Measurements from ENCODE around the gene MARCKSL1. TPM values are rescaled to one million over a fixed set of nuclear protein-coding genes. Genes with fewer than 3 reads are reported as not detected.

Gene MARCKSL1
- total RNA-seq, 1 donor: 16.6 TPM

- Histone ChIP-seq H3K4me3 (ENCODE audit: insufficient read depth, low read length) (peak within 1 kb of the TSS; percentile 98), H3K79me2 (ENCODE audit: insufficient read depth, low read length) (peaks cover 37% of the 10 kb centered on the region), H3K4me2 (ENCODE audit: insufficient read depth, low read length) (peak within 1 kb of the TSS; percentile 92), H3K9me3 (ENCODE audit: low read depth, low read length) (no peaks in the 10 kb centered on the region), H3K4me1 (ENCODE audit: insufficient read depth, low read length) (peaks cover 11% of the 10 kb centered on the region), H3K27me3 (ENCODE audit: insufficient read depth, low read length) (no peaks in the 10 kb centered on the region), H3K36me3 (ENCODE audit: insufficient read depth, low read length) (no peaks in the 10 kb centered on the region), H3K27ac (ENCODE audit: low read depth, low read length) (peak within 1 kb of the TSS; percentile 72), H4K20me1 (ENCODE audit: insufficient read depth, low read length) (peaks cover 9% of the 10 kb centered on the region), H2AFZ (ENCODE audit: low read length) (peak within 1 kb of the TSS; percentile 99)
- no peak for TF ChIP-seq CTCF (IDR thresholded peaks at IDR 0.05; ENCODE audit: extremely low read depth, low read depth, low read length)
- DNase-seq (ENCODE audit: insufficient read length, low spot score, missing footprints): peak; percentile 97
These were observed 44.1 kb downstream of the MARCKSL1 start, which contains the start of gene HDAC1 for GRCh38 chr1:32291708-32292538. Gene HDAC1, plus strand, starts transcription at chr1:32292083. Its CDS starts 87 bp downstream, at chr1:32292170.

GRCh38 chr1:32291145-32291707 lies 44.8 kb downstream of the MARCKSL1 start:
- Histone ChIP-seq H3K27me3 (ENCODE audit: insufficient read depth, low read length) (no peaks in the 10 kb centered on the region), H3K36me3 (ENCODE audit: insufficient read depth, low read length) (no peaks in the 10 kb centered on the region), H3K4me3 (ENCODE audit: insufficient read depth, low read length) (peak overlapping the region; percentile 98), H2AFZ (ENCODE audit: low read length) (peak overlapping the region; percentile 85), H3K27ac (ENCODE audit: low read depth, low read length) (peak overlapping the region; percentile 72), H4K20me1 (ENCODE audit: insufficient read depth, low read length) (peaks cover 3% of the 10 kb centered on the region), H3K9me3 (ENCODE audit: low read depth, low read length) (no peaks in the 10 kb centered on the region), H3K4me2 (ENCODE audit: insufficient read depth, low read length) (peak overlapping the region; percentile 92), H3K79me2 (ENCODE audit: insufficient read depth, low read length) (peaks cover 31% of the 10 kb centered on the region), H3K4me1 (ENCODE audit: insufficient read depth, low read length) (peaks cover 11% of the 10 kb centered on the region)
- peak; percentile 92 for DNase-seq (ENCODE audit: insufficient read length, low spot score, missing footprints)
- no peak for TF ChIP-seq CTCF (IDR thresholded peaks at IDR 0.05; ENCODE audit: extremely low read depth, low read depth, low read length)

- no peaks in the 10 kb centered on the region for H3K27me3 ChIP-seq (ENCODE audit: insufficient read depth, low read length)
- peaks cover 11% of the 10 kb centered on the region for H3K4me1 ChIP-seq (ENCODE audit: insufficient read depth, low read length)
- H3K9me3 ChIP-seq (ENCODE audit: low read depth, low read length): no peaks in the 10 kb centered on the region
- no peaks in the 10 kb centered on the region for H3K36me3 ChIP-seq (ENCODE audit: insufficient read depth, low read length)
- H3K4me3 ChIP-seq (ENCODE audit: insufficient read depth, low read length): no peak overlapping the region
- H3K27ac ChIP-seq (ENCODE audit: low read depth, low read length): no peak overlapping the region
- H2AFZ ChIP-seq (ENCODE audit: low read length): no peak overlapping the region
- no peaks in the 10 kb centered on the region for H4K20me1 ChIP-seq (ENCODE audit: insufficient read depth, low read length)
- no peak for DNase-seq (ENCODE audit: insufficient read length, low spot score, missing footprints)
- H3K4me2 ChIP-seq (ENCODE audit: insufficient read depth, low read length): no peak overlapping the region
- TF ChIP-seq CTCF (IDR thresholded peaks at IDR 0.05; ENCODE audit: extremely low read depth, low read depth, low read length): no peak
- H3K79me2 ChIP-seq (ENCODE audit: insufficient read depth, low read length): peaks cover 15% of the 10 kb centered on the region
These were observed 46.8 kb downstream of the MARCKSL1 start for GRCh38 chr1:32289256-32289655.

GRCh38 chr1:32286763-32287162 lies 49.3 kb downstream of the MARCKSL1 start:
- no peaks in the 10 kb centered on the region for H4K20me1 ChIP-seq (ENCODE audit: insufficient read depth, low read length)
- no peak for TF ChIP-seq CTCF (IDR thresholded peaks at IDR 0.05; ENCODE audit: extremely low read depth, low read depth, low read length)
- H3K4me3 ChIP-seq (ENCODE audit: insufficient read depth, low read length): no peak overlapping the region
- no peaks in the 10 kb centered on the region for H3K27me3 ChIP-seq (ENCODE audit: insufficient read depth, low read length)
- no peak overlapping the region for H3K27ac ChIP-seq (ENCODE audit: low read depth, low read length)
- H3K36me3 ChIP-seq (ENCODE audit: insufficient read depth, low read length): no peaks in the 10 kb centered on the region
- no peaks in the 10 kb centered on the region for H3K9me3 ChIP-seq (ENCODE audit: low read depth, low read length)
- H3K79me2 ChIP-seq (ENCODE audit: insufficient read depth, low read length): no peaks in the 10 kb centered on the region
- peak; percentile 6 for DNase-seq (ENCODE audit: insufficient read length, low spot score, missing footprints)
- H2AFZ ChIP-seq (ENCODE audit: low read length): no peak overlapping the region
- H3K4me1 ChIP-seq (ENCODE audit: insufficient read depth, low read length): peaks cover 7% of the 10 kb centered on the region
- no peak overlapping the region for H3K4me2 ChIP-seq (ENCODE audit: insufficient read depth, low read length)

All from osteoblast (primary cell).